HepG2 (cell line): ENCODE data around the gene STX5. TPM values are rescaled to one million over a fixed set of nuclear protein-coding genes. Genes with fewer than 3 reads are reported as not detected.

Experiments used
- BHLHE40 ChIP-seq: IDR thresholded peaks from 2 replicates; pipeline ENCODE4 v1.6.1; 2011; ENCODE audit warnings: low read length, improper control_type of control experiment
- GTF3A ChIP-seq: sonication (generic); formaldehyde crosslinking; conservative IDR thresholded peaks from 2 replicates; pipeline ENCODE4 v1.4.0; 2020; ENCODE audit warnings: mild to moderate bottlenecking, missing genetic modification reagents
- KAT2B ChIP-seq: fragments of 150-350 bp; IDR thresholded peaks from 2 replicates; pipeline ENCODE4 v1.6.1; 2014; ENCODE audit warnings: low read depth, low read length, borderline replicate concordance
- KDM2A ChIP-seq: sonication (generic); formaldehyde crosslinking; IDR thresholded peaks from 2 replicates; pipeline ENCODE4 v1.4.0; 2020; ENCODE audit warnings: low read depth, missing genetic modification reagents, borderline replicate concordance
- KDM6A ChIP-seq: IDR thresholded peaks from 2 replicates; pipeline ENCODE4 v1.6.1; 2016; ENCODE audit warnings: low read depth
- MAZ ChIP-seq, 2 experiments: sonication (generic) in 1 of 2; formaldehyde crosslinking in 1 of 2; IDR thresholded peaks; 2 replicates each; pipeline versions ENCODE4 v1.5.0 to v1.6.1; 2012 to 2020; ENCODE audit warnings: low read depth in 2 of 2, mild to moderate bottlenecking in 2 of 2, borderline replicate concordance in 1 of 2, improper control_type of control experiment in 1 of 2, low read length in 1 of 2, missing genetic modification reagents in 1 of 2, moderate library complexity in 1 of 2
- MXI1 ChIP-seq: IDR thresholded peaks from 3 replicates; pipeline ENCODE4 v1.6.1; 2012; ENCODE audit warnings: low read depth, low read length, inconsistent platforms, borderline replicate concordance
- NFKB2 ChIP-seq: sonication (generic); formaldehyde crosslinking; IDR thresholded peaks from 2 replicates; pipeline ENCODE4 v1.4.0; 2020; ENCODE audit warnings: missing genetic modification reagents, borderline replicate concordance
- SMARCE1 ChIP-seq: fragments of 450-650 bp; IDR thresholded peaks from 2 replicates; pipeline ENCODE4 v1.6.1; 2017; ENCODE audit warnings: borderline replicate concordance
- SNAI1 ChIP-seq: sonication (generic); formaldehyde crosslinking; IDR thresholded peaks from 2 replicates; pipeline ENCODE4 v1.5.0; 2020; ENCODE audit warnings: mild to moderate bottlenecking, missing genetic modification reagents, borderline replicate concordance
- ZBTB38 ChIP-seq: sonication (generic); formaldehyde crosslinking; IDR thresholded peaks from 2 replicates; pipeline ENCODE4 v1.5.1; 2020; ENCODE audit warnings: mild to moderate bottlenecking, missing genetic modification reagents
- ZNF160 ChIP-seq: sonication (generic); formaldehyde crosslinking; IDR thresholded peaks from 2 replicates; pipeline ENCODE4 v1.8.0; 2022; ENCODE audit warnings: mild to moderate bottlenecking, inconsistent platforms, missing genetic modification reagents
- ZNF234 ChIP-seq: sonication (generic); formaldehyde crosslinking; conservative IDR thresholded peaks from 2 replicates; pipeline ENCODE4 v1.5.1; 2020; ENCODE audit warnings: mild to moderate bottlenecking, missing genetic modification reagents
- ZNF274 ChIP-seq: sonication (generic); formaldehyde crosslinking; IDR thresholded peaks from 2 replicates; pipeline ENCODE4 v1.5.1; 2020; ENCODE audit warnings: mild to moderate bottlenecking, missing genetic modification reagents
- ZNF33B ChIP-seq: sonication (generic); formaldehyde crosslinking; IDR thresholded peaks from 2 replicates; pipeline ENCODE4 v1.5.1; 2020; ENCODE audit warnings: mild to moderate bottlenecking, missing genetic modification reagents
- ZNF451 ChIP-seq: sonication (generic); formaldehyde crosslinking; IDR thresholded peaks from 2 replicates; pipeline ENCODE4 v1.5.0; 2020; ENCODE audit warnings: mild to moderate bottlenecking, missing genetic modification reagents
- ZNF607 ChIP-seq: sonication (generic); formaldehyde crosslinking; IDR thresholded peaks from 2 replicates; pipeline ENCODE4 v1.5.1; 2020; ENCODE audit warnings: missing genetic modification reagents, mild to moderate bottlenecking, borderline replicate concordance
- ZNF703 ChIP-seq: sonication (generic); formaldehyde crosslinking; IDR thresholded peaks from 2 replicates; pipeline ENCODE4 v1.5.1; 2020; ENCODE audit warnings: missing genetic modification reagents, mild to moderate bottlenecking, moderate library complexity, borderline replicate concordance
- ZNF773 ChIP-seq: sonication (generic); formaldehyde crosslinking; IDR thresholded peaks from 2 replicates; pipeline ENCODE4 v1.4.0; 2020; ENCODE audit warnings: missing genetic modification reagents, borderline replicate concordance
- ZSCAN22 ChIP-seq: sonication (generic); formaldehyde crosslinking; IDR thresholded peaks from 2 replicates; pipeline ENCODE4 v1.4.0; 2020; ENCODE audit warnings: mild to moderate bottlenecking, missing genetic modification reagents
- polyA plus RNA-seq, 8 experiments: library from polyadenylated mRNA; depleted of rRNA in 3 of 8; stranded (reverse) in 7 of 8; unstranded in 1 of 8; fragments of >200 nt; fragmentation: Illumina TruSeq in 4 of 8; extraction: Trizol in 4 of 8; gene quantifications; 2 replicates each; pipeline versions ENCODE4 v1.2.1 to v1.2.3, GENCODE V29; 2011 to 2016; ENCODE audit warnings: low read depth in 4 of 8, missing spikeins in 1 of 8, mixed read lengths in 1 of 8; ENCODE audit not compliant: insufficient read depth in 1 of 8
- total RNA-seq, 5 experiments: library from RNA; depleted of rRNA; stranded (reverse); fragments of >200 nt; fragmentation: Illumina TruSeq; extraction: Trizol; gene quantifications; 2 replicates each; pipeline ENCODE4 v1.2.3, GENCODE V29; 2016; ENCODE audit warnings: low read depth in 1 of 5
- TF ChIP-seq, protein P1 (sequence below): conservative IDR thresholded peaks from 2 replicates; pipeline ENCODE4 v1.6.1; 2018; ENCODE audit warnings: missing genetic modification reagents
- TF ChIP-seq, protein P2 (sequence below): sonication (generic); formaldehyde crosslinking; IDR thresholded peaks from 2 replicates; pipeline ENCODE4 v1.8.0; 2022; ENCODE audit warnings: missing genetic modification reagents, low read depth, mild to moderate bottlenecking, borderline replicate concordance
- TF ChIP-seq, protein P3 (sequence below), 2 experiments: sonication (generic) in 1 of 2; formaldehyde crosslinking in 1 of 2; IDR thresholded peaks; 2 replicates each; pipeline versions ENCODE4 v1.4.0 to v1.6.1; 2016 to 2020; ENCODE audit warnings: borderline replicate concordance in 1 of 2, low read depth in 1 of 2, mild to moderate bottlenecking in 1 of 2, missing genetic modification reagents in 1 of 2

The STX5 gene
- total and polyA plus RNA-seq, 2 of the 13 experiments (the other 11 are each of a cell fraction or from before 2014, with no cell fraction given) = 26.9 to 30.0 TPM

DNA sequence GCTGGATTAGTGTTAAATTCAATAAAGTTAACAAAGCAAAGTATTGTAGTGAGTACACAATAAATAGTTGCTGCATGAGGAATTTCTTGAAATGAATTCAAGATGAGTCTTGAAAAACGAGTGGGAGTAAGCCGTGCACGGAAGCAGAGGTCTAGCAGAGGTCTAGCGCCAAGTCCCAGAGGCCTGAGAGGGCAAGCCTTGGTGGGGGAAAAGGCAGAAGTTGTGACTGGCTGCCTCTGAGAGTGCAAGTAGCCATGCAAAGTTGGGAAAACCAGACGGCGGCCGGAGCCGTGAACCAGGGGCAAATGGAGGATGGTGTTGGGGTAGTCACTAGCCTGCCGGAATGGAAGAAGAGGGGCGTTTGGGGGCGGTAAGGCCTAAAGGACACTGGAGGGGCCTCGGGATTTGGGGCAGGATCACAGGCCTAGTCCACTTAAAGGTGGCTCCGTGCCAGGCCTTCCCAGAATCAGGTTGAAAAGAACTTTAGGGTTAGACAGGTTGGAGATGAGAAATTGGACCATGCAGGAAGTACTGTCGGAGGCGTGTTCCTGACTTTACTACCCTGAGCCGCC, 48.5 kb upstream of the STX5 start (continued):
- TF ChIP-seq KAT2B (no peak), ZNF160 (CRISPR knock-in tag) (0 out of 2 replicates have a peak, but pooled peaks have one; percentile 4), ZNF274 (CRISPR knock-in tag) (no peak), ZNF33B (CRISPR knock-in tag) (no peak), BHLHE40 (peak; percentile 24; the same call in 1 of the 2 replicates), SNAI1 (CRISPR knock-in tag) (0 out of 2 replicates have a peak, but pooled peaks have one; percentile 39), ZNF234 (CRISPR knock-in tag) (0 out of 2 replicates have a peak, but pooled peaks have one; percentile 48), SMARCE1 (no peak), KDM6A (CRISPR knock-in tag) (no peak), ZBTB38 (no peak; the same call in 1 of the 2 replicates), NFKB2 (CRISPR knock-in tag) (no peak), ZNF607 (peak; percentile 16; the same call in 1 of the 2 replicates), GTF3A (no peak), MAZ (IDR thresholded peaks at IDR 0.05; ENCODE audit: borderline replicate concordance, low read depth, low read length) (no peak), MAZ (CRISPR knock-in tag; IDR thresholded peaks at IDR 0.05; ENCODE audit: low read depth) (peak; percentile 44), ZSCAN22 (CRISPR knock-in tag) (no peak), ZNF451 (CRISPR knock-in tag) (no peak), ZNF773 (no peak), ZNF703 (0 out of 2 replicates have a peak, but pooled peaks have one; percentile 80), MXI1 (no peak), KDM2A (CRISPR knock-in tag) (no peak)
- TF ChIP-seq, protein P1, sequence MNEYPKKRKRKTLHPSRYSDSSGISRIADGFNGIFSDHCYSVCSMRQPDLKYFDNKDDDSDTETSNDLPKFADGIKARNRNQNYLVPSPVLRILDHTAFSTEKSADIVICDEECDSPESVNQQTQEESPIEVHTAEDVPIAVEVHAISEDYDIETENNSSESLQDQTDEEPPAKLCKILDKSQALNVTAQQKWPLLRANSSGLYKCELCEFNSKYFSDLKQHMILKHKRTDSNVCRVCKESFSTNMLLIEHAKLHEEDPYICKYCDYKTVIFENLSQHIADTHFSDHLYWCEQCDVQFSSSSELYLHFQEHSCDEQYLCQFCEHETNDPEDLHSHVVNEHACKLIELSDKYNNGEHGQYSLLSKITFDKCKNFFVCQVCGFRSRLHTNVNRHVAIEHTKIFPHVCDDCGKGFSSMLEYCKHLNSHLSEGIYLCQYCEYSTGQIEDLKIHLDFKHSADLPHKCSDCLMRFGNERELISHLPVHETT = 0 out of 2 replicates have a peak, but pooled peaks have one; percentile 2
- TF ChIP-seq, protein P2, sequence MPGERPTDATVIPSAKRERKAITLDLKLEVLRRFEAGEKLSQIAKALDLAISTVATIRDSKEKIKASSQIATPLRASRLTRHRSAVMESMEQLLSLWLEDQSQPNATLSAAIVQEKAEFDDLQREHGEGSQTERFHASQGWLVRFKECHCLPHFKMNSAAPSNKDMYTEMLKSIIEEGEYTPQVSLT (CRISPR knock-in tag) = no peak
- TF ChIP-seq, protein P3, sequence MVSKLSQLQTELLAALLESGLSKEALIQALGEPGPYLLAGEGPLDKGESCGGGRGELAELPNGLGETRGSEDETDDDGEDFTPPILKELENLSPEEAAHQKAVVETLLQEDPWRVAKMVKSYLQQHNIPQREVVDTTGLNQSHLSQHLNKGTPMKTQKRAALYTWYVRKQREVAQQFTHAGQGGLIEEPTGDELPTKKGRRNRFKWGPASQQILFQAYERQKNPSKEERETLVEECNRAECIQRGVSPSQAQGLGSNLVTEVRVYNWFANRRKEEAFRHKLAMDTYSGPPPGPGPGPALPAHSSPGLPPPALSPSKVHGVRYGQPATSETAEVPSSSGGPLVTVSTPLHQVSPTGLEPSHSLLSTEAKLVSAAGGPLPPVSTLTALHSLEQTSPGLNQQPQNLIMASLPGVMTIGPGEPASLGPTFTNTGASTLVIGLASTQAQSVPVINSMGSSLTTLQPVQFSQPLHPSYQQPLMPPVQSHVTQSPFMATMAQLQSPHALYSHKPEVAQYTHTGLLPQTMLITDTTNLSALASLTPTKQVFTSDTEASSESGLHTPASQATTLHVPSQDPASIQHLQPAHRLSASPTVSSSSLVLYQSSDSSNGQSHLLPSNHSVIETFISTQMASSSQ (IDR thresholded peaks at IDR 0.05; ENCODE audit: low read depth) = 0 out of 2 replicates have a peak, but pooled peaks have one; percentile 10
- TF ChIP-seq, protein P3 (CRISPR knock-in tag; IDR thresholded peaks at IDR 0.05; ENCODE audit: borderline replicate concordance) = no peak
